HG02870 (cell line): ENCODE results near the gene SLC39A11.
A peak's percentile ranks its signal among the peaks of the same experiment; 100 is the strongest.
"Not testable (repeated sequence)": the region's sequence is repeated elsewhere in the genome, so short reads cannot be mapped to it uniquely, and the experiment has no call there.

Experiments
- ATAC-seq: cut with Tn5 transposase; IDR thresholded peaks from one replicate; pipeline ENCODE4 v1.9.1; 2021; ENCODE audit warnings: mild to moderate bottlenecking, moderate library complexity; ENCODE audit not compliant: unreplicated experiment

SLC39A11 gene

DNA sequence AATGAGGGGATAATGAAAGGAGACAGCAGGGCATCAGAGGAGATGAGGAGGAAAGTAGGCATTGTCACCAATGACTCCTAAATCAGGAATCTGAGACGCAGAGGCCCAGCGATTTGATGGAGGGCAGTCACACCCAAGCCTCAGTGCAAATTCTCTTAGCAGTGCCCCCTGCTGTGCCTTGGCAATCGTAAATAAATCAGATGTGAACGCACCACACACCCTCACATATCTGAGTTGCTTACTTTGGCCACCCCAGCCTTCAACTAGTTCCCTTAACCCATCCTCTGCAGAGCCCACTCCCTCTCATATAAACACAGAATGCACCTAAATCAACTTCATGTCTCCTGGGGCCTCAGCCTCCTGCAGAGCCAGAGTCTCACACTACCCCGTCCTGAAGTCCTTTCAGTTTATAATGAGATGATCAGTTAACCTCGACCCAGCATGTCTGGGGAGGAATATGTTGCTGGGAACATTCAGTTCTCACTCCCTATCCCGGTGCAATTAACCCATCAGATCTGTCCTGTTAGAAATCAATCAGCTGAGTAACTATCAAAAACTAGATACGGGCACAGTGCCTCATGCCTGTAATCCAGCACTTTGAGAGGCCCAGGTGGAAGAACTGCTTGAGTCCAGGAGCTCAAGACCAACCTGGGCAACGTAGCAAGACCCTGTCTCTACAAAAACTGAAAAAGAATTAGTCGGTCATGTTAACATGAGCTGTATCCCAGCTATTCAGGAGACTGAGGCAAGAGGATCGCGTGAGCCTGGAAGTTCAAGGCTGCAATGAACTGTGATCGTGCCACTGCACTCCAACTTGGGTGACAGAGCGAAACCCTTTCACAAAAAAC lies 78.4 kb downstream of the SLC39A11 start:
- ATAC-seq = no peak

DNA sequence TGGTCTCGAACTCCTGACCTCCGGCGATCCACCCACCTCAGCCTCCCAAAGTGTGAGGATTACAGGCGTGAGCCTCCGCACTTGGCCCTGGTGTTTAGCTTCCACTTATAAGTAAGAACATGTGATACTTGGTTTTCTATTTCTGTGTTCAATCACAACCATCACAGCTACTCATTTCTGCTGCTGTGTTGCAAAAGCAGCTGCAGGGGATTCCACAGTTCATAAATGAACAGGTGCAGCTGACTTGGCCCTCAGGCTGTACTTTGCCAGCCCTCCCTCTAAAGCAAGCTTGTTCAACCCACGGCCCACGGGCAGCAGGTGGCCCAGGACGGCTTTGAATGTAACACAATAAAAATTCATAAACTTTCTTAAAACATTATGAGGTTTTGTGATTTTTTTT lies 79.2 kb downstream of the SLC39A11 start:
- ATAC-seq = peak; percentile 91

DNA sequence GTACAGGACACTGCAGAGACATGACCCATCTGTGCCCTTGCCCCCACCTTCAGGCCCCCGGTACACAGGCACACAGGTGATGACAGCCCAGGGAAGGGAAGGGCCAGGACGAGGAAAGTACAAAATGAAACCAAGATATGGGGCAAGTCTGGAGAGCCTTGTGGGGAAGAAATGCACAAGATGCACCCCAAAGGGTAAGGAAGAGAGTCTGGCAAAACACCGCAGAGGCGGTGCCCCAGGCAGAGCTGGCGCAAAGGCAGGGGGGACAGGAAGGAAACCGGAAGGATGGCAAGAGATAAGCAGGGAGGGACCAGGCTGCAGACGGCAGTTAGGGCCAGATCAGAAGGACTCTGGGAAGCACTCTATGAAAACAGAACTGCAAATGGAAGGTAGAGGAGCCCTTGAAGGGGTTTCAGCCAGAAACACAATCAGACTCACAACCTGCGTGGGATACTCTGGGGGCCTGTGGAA lies 81.4 kb downstream of the SLC39A11 start:
- no peak for ATAC-seq

DNA sequence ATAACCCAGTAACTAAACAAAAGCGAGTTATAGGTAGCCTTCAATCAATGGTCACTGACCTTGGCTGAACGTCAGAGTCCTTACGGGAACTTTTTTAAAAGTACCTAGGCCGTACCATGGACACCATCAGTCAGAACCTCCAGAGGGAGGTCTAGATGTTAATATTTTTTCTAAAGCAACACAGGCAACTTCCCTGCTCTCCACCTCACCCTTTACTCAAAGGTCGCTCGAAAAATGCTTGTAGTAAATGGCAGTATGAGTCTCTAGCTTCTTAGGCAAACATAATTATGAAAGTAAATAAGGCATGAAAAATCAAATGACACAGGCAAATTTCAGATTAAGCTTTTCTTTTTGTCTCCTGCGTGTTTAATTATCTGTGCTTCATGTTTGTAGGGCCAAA lies 82.1 kb downstream of the SLC39A11 start:
- no peak for ATAC-seq

DNA sequence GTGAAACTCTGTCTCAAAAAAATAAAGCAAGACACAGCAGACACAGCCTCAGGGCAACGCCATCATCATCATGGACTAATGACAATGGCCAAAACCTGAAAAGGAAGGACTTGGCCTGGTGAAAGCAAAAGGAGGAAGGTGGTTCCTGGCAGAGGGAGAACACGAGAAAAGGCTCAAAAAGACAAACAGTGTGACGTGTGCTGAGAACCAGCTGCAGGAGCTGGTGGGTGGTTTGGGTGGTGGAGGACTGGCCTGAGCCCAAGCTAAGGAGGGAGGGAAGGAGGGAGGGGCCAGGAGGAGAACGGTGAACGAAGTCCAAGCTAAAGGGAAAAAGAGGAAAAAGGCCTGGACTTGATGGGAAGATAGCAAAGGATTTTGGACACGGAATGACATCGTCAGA lies 85.1 kb downstream of the SLC39A11 start:
- no peak for ATAC-seq

DNA sequence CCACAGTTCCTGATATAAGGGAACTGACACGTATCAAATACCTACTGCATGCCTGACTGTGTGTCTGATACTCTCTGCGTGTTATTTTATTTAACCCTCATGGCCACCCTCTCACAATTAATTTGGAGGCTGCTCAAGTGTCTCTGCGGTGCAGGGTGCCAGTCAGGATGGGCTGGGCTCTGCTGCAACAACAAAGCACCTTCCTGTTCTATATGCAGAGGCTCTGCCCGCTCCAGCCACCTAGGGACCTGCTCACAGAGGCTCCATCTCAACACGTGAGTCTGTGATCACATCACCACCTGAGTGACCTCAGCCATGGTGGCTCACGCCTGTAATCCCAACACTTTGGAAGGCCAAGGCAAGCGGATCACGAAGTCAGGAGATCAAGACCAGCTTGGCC lies 87.1 kb downstream of the SLC39A11 start:
- ATAC-seq = no peak

DNA sequence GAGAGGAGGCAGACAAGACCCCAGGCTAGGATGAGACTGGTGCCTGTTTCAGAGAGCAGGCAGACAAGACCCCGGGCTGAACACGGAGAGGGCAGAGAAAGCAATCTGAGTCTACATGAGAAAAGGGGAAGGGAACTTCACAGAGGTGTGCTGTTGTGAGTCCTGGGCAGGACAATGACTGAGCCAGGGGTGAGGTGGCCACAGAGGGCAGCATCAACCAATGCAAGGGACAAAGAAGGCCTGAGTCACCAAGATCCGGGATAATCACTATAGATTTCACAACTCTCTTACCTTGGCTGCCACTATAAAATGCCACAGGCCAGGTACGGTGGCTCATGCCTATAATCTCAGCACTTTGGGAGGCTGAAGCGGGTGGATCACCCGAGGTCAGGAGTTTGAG lies 89.0 kb downstream of the SLC39A11 start:
- no peak for ATAC-seq

DNA sequence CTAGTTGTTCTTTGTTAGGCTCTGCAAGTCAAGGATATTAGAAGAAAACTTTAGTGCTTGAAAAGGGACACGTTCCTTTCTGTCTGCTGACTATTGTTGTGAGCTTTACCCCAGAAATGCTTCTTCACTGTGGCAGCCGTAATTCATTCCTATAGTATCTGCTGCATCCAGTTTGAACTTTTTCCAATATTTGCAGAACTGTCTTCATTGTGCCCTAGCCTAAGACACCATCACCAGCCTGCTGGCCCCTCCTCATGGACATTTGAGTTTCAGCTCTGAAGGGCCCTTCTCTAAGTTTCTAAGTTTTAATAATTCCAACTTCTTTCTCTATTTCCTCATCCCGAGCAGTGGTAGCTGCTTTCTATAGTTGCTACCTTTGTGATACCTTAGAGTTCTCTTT lies 91.7 kb downstream of the SLC39A11 start:
- no peak for ATAC-seq

DNA sequence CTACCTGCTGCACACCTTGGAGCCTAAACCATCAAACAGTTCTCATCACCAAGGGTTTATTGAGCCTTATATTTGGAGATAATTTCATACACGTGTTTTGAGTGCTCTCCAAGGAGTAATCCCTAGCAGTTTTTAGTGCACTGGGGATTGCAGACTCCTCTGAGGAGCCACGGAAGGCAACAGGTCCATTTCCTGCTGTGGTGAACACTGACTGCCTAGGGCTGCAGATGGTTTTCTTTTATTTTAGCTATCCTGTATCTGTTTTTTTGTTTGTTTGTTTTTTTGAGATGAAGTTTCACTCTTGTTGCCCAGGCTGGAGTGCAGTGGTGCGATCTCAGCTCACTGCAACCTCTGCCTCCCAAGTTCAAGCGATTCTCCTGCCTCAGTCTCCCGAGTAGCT lies 93.0 kb downstream of the SLC39A11 start:
- not testable (repeated sequence) for ATAC-seq

DNA sequence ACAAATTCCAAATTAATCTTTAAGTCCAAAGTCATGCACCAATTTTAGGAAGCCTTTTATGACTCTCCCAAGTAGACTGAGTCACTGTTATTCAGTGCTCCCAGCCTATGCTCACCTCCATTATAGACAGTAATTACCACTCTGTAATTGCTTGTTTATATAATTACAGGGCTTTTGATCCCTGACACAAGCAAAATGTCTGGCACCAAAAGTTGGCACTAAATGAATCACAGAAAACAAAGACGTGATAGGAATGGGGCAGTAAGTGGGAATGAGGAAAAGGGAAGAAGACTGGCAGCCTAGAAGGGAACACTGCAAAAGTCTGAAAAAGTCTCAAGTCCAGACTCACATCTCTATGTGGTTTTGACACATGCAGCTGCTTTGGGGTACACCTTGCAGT lies 94.1 kb downstream of the SLC39A11 start:
- ATAC-seq = no peak

DNA sequence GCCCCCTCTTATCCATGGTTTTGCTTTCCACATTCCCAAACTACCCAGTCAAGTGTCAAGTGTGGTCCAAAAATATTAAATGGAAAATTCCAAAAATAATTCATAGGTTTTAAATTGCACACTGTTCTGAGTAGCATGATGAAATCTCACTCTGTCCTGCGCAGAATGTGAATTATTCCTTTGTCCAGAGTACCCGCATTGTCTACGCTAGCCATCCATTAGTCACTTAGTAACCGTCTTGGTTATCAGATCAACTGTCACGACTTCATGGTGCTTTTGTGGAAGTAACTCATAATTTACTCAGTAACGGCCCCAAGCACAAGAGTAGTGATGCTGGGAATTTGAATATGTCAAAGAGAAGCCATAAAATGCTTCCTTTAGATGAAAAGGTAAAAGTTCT lies 94.9 kb downstream of the SLC39A11 start:
- ATAC-seq = no peak

DNA sequence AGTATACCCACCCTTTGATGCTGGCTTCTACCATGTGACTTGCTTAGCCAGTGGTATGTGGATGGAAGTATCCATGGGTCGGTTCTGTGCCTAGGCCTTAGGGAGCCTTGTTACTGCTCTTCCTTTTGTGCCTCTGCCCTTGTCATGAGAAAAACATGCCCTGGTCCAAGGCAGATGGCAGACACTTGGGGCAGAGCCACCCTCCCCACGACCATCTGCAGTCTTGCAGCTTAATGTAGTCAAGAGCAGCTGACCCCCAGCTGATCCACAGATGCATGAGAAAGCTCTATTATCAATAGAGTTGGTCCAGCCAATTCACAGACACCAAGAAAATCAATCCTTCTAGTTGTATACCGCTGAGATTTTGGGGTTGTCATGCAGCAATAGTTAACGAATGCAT lies 95.7 kb downstream of the SLC39A11 start:
- ATAC-seq = no peak

DNA sequence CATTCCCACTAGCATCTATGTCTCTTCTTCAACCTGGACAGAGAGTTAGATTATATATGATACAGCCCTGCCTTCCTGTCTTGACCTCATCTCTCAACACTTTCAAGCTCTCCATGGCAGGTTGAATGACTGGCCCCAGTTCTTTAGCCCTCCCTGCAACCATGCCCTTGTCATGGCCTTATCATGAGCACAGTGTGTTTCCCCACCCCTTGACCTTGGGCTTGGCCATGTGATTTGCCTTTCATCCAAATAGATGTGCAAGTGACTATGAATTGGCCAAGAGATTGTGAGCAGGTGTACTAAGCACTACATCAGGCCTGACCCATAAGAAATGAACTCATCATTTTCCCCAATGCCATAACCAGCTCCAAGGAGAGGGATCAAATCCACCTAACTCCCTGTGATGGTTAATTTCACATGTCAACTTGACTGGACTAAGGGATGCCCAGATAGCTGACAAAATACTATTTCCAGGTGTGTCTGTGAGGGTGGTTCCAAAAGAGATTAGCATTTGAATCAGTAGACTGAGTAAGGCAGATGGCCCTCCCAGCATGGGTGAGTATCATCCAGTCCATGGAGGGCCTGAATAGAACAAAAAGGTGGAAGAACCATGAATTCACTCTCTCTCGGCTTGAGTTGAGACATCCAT lies 97.4 kb downstream of the SLC39A11 start:
- ATAC-seq = no peak

DNA sequence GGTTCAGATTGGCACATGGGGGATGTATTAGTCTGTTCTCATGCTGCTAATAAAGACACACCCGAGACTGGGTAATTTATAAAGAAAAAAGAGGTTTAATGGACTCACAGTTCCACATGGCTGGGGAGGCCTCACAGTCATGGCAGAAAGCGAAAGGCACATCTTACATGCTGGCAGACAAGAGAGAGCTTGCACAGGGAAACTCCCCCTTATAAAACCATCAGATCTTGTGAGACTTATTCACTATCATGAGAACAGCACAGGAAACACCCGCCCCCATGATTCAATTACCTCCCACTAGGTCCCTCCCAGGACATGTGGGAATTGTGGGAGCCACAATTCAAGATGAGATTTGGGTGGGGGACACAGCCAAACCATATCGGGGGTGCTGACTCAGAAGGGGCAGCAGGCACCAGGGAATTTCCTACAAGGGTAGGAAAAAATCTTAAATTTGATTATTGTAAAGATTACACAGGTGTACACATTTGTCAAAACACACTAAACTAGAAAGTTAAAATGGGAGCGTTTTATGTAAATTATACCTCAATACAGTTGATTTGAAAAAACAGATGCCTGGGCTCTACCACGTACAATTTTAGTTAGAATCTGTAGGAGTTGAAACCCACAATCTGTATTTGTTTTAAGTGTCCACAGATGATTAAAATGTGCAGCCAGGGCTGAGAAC lies 99.6 kb downstream of the SLC39A11 start:
- ATAC-seq = not testable (repeated sequence)

DNA sequence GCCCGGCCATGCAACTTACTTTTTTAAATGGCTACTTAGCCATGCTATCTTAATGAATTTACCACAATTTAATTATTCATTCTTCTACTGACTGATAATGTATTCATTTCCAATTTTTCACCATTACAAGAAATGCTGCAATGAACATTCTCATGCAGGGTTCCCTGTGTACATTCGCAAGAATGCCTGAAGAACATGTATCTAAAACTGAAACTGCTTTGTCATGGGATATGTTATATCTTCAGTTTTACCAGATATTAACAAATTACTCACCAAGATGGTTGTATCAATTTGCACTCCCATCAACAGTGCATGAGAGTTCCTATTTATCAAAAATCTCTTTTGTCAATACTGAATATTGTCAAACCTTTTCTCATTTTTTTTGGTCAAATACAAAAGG lies 100.8 kb downstream of the SLC39A11 start:
- no peak for ATAC-seq

DNA sequence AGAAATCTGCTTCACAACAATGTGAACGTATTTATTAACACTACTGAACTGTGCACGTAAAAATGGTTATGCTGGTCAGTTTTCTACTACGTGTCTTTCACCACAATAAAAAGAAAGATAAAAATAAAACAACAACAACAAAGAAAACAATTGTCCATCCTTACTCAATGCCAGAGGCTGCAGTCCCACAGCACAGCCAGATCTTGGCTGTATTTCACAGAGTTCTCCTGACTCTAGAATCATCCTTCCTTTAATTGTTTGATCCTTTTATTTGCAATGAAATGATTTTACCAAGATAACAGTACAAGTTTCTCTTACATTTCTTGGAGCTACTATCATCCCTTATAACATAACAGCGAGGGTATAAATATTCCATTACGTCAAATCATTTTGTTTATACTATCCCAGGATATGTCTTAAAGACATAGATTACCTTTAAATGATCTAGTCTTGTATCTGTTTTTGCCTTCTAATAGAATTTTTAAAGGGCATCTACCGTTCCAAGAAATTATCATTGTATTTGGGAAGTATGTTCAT lies 103.3 kb downstream of the SLC39A11 start:
- ATAC-seq = no peak

DNA sequence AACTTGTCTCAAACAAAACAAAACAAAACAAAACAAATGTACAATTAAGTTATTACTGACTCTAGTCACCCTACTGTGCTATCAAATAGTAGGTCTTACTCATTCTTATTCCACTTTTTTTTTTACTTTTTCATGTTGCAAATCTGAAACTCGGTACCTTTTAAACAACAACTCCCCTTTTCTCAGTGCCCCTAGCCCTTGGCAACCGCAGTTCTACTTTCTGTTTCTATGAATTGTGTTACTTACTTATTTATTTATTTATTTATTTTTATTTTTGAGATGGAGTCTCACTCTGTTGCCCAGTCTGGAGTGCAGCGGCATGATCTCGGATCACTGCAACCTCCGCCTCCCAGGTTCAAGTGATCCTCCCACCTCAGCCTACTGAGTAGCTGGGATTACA lies 104.0 kb downstream of the SLC39A11 start:
- no peak for ATAC-seq

DNA sequence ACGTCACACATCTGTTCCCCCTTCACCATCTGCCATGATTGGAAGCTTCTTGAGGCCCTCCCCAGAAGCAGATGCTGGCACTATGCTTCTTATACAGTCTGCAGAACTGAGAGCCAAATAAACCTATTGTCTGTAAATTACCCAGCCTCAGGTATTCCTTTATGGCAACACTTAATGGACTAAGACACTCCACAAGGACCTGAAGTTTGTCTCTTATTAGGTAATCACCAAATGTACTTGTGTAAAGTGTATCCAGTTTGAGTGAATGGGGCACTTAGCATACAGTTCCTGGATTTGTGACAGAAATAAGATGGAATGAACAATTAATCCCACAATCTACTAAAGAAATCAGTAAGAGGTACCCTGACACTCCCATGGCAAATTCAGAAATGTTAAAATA lies 105.3 kb downstream of the SLC39A11 start:
- ATAC-seq = no peak

DNA sequence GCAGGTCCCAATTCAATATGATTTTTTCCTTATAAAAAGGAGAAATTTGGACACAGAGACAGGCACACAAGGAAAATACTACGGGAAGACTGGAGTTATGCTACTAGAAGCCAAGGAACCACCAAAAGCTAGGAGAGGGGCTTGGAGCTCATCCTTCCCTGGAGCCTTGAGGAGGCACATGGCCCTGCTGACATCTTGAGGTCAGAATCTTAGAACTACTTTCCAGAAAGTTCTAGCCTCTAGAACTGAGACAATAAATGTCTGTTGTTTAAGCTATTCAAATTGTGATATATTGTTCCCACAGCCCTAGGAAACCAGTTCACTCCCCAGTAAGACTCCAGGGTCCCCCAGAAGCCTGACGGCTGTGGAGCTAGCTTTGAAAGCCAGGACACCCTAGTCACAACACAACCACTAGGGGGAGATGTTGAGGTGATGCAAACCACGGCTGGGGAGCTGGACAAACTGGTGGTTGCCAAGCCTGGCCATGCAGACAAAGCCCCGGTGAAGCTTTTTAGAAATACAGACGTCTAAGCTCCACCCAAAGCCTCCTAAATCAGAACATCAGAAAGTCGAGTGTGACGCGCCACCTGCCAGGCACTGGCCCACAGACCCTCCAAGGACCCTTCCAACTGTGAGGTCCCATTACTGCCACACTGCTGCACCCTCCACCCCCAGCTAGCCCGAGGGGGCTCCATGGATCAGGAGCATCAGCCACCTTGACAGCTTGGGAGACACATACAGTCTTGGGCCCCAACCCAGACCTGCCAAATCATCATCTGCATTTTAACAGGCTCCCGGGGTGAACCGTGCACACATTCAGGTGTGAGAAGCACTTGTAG lies 106.4 kb downstream of the SLC39A11 start:
- ATAC-seq = peak; percentile 81

DNA sequence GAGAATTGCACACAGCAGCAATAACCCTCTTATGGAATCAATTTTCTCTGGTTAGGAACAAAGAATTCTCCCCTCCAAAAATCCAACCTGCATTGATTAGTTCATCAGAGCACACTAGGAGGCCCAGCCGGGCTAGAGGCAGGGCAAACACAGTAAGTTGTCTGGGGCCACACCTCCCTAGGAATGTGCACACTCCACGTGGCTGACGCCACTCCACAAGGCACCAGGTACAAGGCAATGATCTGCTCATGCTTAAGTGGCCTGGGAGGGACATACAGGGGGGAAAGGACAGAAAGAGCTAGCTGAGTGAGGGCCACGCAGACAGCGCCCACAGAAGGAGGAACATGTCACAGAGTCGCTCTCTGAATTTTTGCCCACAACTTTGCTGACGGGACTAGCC lies 107.6 kb downstream of the SLC39A11 start:
- ATAC-seq = no peak
